ENCODE results near the gene AGRN.

Gene AGRN

DNA sequence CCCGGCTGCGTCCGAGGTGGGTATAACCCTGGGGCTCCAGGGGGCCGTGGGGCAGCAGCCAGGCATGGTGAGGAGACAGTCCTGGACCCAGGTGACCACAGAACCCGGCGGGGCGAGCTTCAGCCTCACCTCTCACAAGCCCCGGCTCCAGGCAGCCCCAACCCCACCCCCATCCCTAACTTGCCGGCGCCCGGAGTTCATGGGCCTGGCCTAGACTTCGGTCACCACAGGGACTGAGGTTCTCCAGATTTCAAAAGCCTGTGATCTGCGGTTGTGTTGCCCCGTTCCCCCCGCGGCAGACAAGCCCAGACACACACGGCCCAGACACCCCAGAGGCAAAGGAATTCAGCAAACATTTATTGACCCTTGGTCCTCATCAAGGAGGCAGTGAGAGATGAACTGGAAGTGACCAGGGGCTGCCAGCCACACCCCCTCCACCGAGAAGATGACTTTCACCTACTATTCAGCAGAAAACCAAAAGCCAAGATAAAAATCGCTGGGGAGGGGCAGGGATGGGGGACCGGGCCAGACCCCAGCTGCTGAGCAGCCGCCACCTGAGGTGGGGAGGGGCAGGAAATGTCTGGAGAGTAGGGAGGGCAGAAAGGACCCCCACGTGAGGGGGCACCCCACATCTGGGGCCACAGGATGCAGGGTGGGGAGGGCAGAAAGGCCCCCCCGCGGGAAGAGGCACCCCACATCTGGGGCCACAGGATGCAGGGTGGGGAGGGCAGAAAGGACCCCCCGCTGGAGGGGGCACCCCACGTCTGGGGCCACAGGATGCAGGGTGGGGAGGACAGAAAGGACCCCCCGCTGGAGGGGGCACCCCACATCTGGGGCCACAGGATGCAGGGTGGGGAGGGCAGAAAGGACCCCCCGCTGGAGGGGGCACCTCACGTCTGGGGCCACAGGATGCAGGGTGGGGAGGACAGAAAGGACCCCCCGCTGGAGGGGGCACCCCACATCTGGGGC lies 24.0 kb upstream of the AGRN start:
- TF ChIP-seq CTCF (IDR thresholded peaks at IDR 0.05; ENCODE audit: low read length) (no peak), EZH2phosphoT487 (IDR thresholded peaks at IDR 0.05; ENCODE audit: low read length) (no peak), EZH2 (optimal IDR thresholded peaks at IDR 0.05; ENCODE audit: low read depth, low read length) (no peak)
- no peak for DNase-seq
- H3K36me3 ChIP-seq (replicated peaks; ENCODE audit: insufficient read depth, low read length) = no peaks in the 10 kb centered on the region
- H3F3A ChIP-seq (ENCODE audit: insufficient read depth, low read length) = no peaks in the 10 kb centered on the region
- H3K4me1 ChIP-seq (ENCODE audit: low read length) = no peaks in the 10 kb centered on the region
- H3K79me2 ChIP-seq (ENCODE audit: low read length) = no peaks in the 10 kb centered on the region
- H3K9me3 ChIP-seq (replicated peaks; ENCODE audit: insufficient read depth, low read length) = no peaks in the 10 kb centered on the region
- peaks cover 81% of the 10 kb centered on the region for H3K27me3 ChIP-seq (replicated peaks; ENCODE audit: insufficient read depth, low read length)
- no peak overlapping the region for H3K4me3 ChIP-seq (ENCODE audit: low read length)
- H3K9ac ChIP-seq (ENCODE audit: low read length) = no peak overlapping the region
- H3K4me2 ChIP-seq (ENCODE audit: low read depth, low read length) = no peak overlapping the region
- H3K9me2 ChIP-seq (replicated peaks; ENCODE audit: insufficient read depth, low read length) = no peaks in the 10 kb centered on the region
- no peak overlapping the region for H3K27ac ChIP-seq (ENCODE audit: low read length)
- no peaks in the 10 kb centered on the region for H4K20me1 ChIP-seq (ENCODE audit: insufficient read depth, low read length)
- H2AFZ ChIP-seq (ENCODE audit: low read length) = no peak overlapping the region

DNA sequence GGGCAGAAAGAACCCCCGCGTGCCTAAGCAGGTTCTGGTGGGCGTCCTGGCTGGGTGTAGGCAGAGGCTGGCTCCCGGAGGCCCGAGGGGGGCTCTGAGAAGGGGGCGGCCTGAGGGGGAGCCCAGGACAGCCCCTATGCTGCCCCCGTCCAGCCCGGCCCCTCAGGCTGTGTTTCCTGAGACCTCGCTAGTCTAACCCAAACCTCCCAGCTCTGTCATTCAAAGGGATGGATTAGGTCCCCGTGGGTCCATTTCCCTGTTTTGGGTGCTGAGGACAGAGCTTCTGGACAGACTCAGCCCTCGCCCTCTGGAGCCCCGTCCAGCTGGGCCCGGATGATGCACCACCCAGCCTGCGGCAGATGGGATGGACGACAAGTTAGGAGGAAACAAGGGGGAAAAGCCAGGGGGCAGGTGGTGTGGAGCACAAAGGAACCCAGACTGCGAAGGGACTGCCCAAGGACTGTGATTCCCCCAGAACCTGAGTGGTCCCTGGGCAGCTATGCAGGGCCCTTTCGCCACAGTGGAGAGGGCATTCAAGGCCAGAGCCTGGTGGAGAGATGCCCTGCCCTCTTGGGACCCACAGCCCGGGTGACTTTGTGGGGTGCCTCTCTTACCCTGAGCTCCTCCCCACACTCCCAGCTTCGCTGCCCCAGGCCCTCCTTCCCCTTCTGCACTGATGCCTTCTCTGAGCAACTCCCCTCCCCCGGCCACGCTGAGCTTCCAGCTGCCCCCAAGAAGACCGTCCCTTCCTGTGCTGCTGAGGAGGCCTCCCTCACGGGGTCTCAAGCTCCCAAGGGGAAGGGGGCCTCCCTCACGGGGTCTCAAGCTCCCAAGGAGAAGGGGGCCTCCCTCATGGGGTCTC lies 22.8 kb upstream of the AGRN start:
- no peaks in the 10 kb centered on the region for H3F3A ChIP-seq (ENCODE audit: insufficient read depth, low read length)
- no peak for DNase-seq
- H3K9me2 ChIP-seq (replicated peaks; ENCODE audit: insufficient read depth, low read length) = no peaks in the 10 kb centered on the region
- no peaks in the 10 kb centered on the region for H3K79me2 ChIP-seq (ENCODE audit: low read length)
- no peak overlapping the region for H2AFZ ChIP-seq (ENCODE audit: low read length)
- no peaks in the 10 kb centered on the region for H4K20me1 ChIP-seq (ENCODE audit: insufficient read depth, low read length)
- TF ChIP-seq EZH2 (optimal IDR thresholded peaks at IDR 0.05; ENCODE audit: low read depth, low read length) (no peak), EZH2phosphoT487 (IDR thresholded peaks at IDR 0.05; ENCODE audit: low read length) (no peak), CTCF (IDR thresholded peaks at IDR 0.05; ENCODE audit: low read length) (no peak)
- no peak overlapping the region for H3K9ac ChIP-seq (ENCODE audit: low read length)
- H3K4me3 ChIP-seq (ENCODE audit: low read length) = no peak overlapping the region
- no peaks in the 10 kb centered on the region for H3K36me3 ChIP-seq (replicated peaks; ENCODE audit: insufficient read depth, low read length)
- H3K27me3 ChIP-seq (replicated peaks; ENCODE audit: insufficient read depth, low read length) = peaks cover 81% of the 10 kb centered on the region
- H3K27ac ChIP-seq (ENCODE audit: low read length) = no peak overlapping the region
- no peaks in the 10 kb centered on the region for H3K9me3 ChIP-seq (replicated peaks; ENCODE audit: insufficient read depth, low read length)
- H3K4me2 ChIP-seq (ENCODE audit: low read depth, low read length) = no peak overlapping the region
- H3K4me1 ChIP-seq (ENCODE audit: low read length) = no peaks in the 10 kb centered on the region

GRCh38 chr1:997713-997992 lies 22.3 kb upstream of the AGRN start:
- H3K9ac ChIP-seq (ENCODE audit: low read length) = no peak overlapping the region
- DNase-seq = no peak
- no peaks in the 10 kb centered on the region for H3K4me1 ChIP-seq (ENCODE audit: low read length)
- H3F3A ChIP-seq (ENCODE audit: insufficient read depth, low read length) = no peaks in the 10 kb centered on the region
- no peaks in the 10 kb centered on the region for H4K20me1 ChIP-seq (ENCODE audit: insufficient read depth, low read length)
- H3K27ac ChIP-seq (ENCODE audit: low read length) = no peak overlapping the region
- H3K9me3 ChIP-seq (replicated peaks; ENCODE audit: insufficient read depth, low read length) = no peaks in the 10 kb centered on the region
- H3K27me3 ChIP-seq (replicated peaks; ENCODE audit: insufficient read depth, low read length) = peaks cover 78% of the 10 kb centered on the region
- H3K9me2 ChIP-seq (replicated peaks; ENCODE audit: insufficient read depth, low read length) = no peaks in the 10 kb centered on the region
- H3K36me3 ChIP-seq (replicated peaks; ENCODE audit: insufficient read depth, low read length) = no peaks in the 10 kb centered on the region
- no peak for TF ChIP-seq CTCF (IDR thresholded peaks at IDR 0.05; ENCODE audit: low read length)
- TF ChIP-seq EZH2 (optimal IDR thresholded peaks at IDR 0.05; ENCODE audit: low read depth, low read length) = no peak
- no peak for TF ChIP-seq EZH2phosphoT487 (IDR thresholded peaks at IDR 0.05; ENCODE audit: low read length)
- no peak overlapping the region for H2AFZ ChIP-seq (ENCODE audit: low read length)
- no peak overlapping the region for H3K4me3 ChIP-seq (ENCODE audit: low read length)
- no peak overlapping the region for H3K4me2 ChIP-seq (ENCODE audit: low read depth, low read length)
- H3K79me2 ChIP-seq (ENCODE audit: low read length) = no peaks in the 10 kb centered on the region

Measured in MM.1S (cell line).